ENCODE data around the gene AMPD2. TPM values are rescaled to one million over a fixed set of nuclear protein-coding genes. Genes with fewer than 3 reads are reported as not detected.

AMPD2 gene
- total RNA-seq, 1 experiment from 2014 or later = 72.3 TPM

- DNase-seq = peak; percentile 94
- Histone ChIP-seq H3K9me3 (ENCODE audit: low read length) (no peaks in the 10 kb centered on the region), H3K9me2 (replicated peaks; ENCODE audit: insufficient read depth, low read length) (no peaks in the 10 kb centered on the region), H3K27ac (ENCODE audit: low read length) (no peak overlapping the region), H3K4me2 (ENCODE audit: low read depth, low read length, poor library complexity, severe bottlenecking) (peak overlapping the region; percentile 24), H3K4me3 (ENCODE audit: low read length) (no peak overlapping the region), H3K36me3 (ENCODE audit: insufficient read depth, low read length) (no peaks in the 10 kb centered on the region), H2AFZ (ENCODE audit: low read length) (no peak overlapping the region), H3K27me3 (ENCODE audit: low read length) (no peaks in the 10 kb centered on the region), H4K20me1 (ENCODE audit: insufficient read depth, low read depth, low read length) (no peaks in the 10 kb centered on the region), H3K9ac (ENCODE audit: low read length) (no peak overlapping the region), H3K79me2 (ENCODE audit: low read length) (no peaks in the 10 kb centered on the region), H3K4me1 (ENCODE audit: low read length) (peaks cover 4% of the 10 kb centered on the region; the same call in 1 of the 2 replicates)
These were observed 24.0 kb downstream of the AMPD2 start for GRCh38 chr1:109643385-109644230.

- no peaks in the 10 kb centered on the region for H3K36me3 ChIP-seq (ENCODE audit: insufficient read depth, low read length)
- H3K9me2 ChIP-seq (replicated peaks; ENCODE audit: insufficient read depth, low read length) = no peaks in the 10 kb centered on the region
- no peak overlapping the region for H3K4me2 ChIP-seq (ENCODE audit: low read depth, low read length, poor library complexity, severe bottlenecking)
These were observed 25.0 kb downstream of the AMPD2 start for GRCh38 chr1:109644670-109645069.

GRCh38 chr1:109649491-109649914 is 29.9 kb downstream of the AMPD2 start:
- no peak overlapping the region for H2AFZ ChIP-seq (ENCODE audit: low read length)

More at GRCh38 chr1:109644670-109645069, 25.0 kb downstream of the AMPD2 start:
- Histone ChIP-seq H3K27me3 (ENCODE audit: low read length) (no peaks in the 10 kb centered on the region), H2AFZ (ENCODE audit: low read length) (no peak overlapping the region), H3K9ac (ENCODE audit: low read length) (no peak overlapping the region), H3K9me3 (ENCODE audit: low read length) (no peaks in the 10 kb centered on the region), H3K79me2 (ENCODE audit: low read length) (no peaks in the 10 kb centered on the region), H3K4me3 (ENCODE audit: low read length) (no peak overlapping the region), H3K4me1 (ENCODE audit: low read length) (peaks cover 8% of the 10 kb centered on the region; the same call in 1 of the 2 replicates), H4K20me1 (ENCODE audit: insufficient read depth, low read depth, low read length) (no peaks in the 10 kb centered on the region), H3K27ac (ENCODE audit: low read length) (no peak overlapping the region)
- no peak for DNase-seq

GRCh38 chr1:109650609-109651008 is 31.0 kb downstream of the AMPD2 start:
- Histone ChIP-seq H2AFZ (ENCODE audit: low read length) (no peak overlapping the region), H3K27me3 (ENCODE audit: low read length) (no peaks in the 10 kb centered on the region), H3K79me2 (ENCODE audit: low read length) (no peaks in the 10 kb centered on the region), H3K9ac (ENCODE audit: low read length) (no peak overlapping the region), H3K36me3 (ENCODE audit: insufficient read depth, low read length) (no peaks in the 10 kb centered on the region), H3K4me1 (ENCODE audit: low read length) (peaks cover 11% of the 10 kb centered on the region), H3K27ac (ENCODE audit: low read length) (no peak overlapping the region), H3K9me3 (ENCODE audit: low read length) (no peaks in the 10 kb centered on the region), H4K20me1 (ENCODE audit: insufficient read depth, low read depth, low read length) (no peaks in the 10 kb centered on the region), H3K4me2 (ENCODE audit: low read depth, low read length, poor library complexity, severe bottlenecking) (no peak overlapping the region), H3K4me3 (ENCODE audit: low read length) (no peak overlapping the region), H3K9me2 (replicated peaks; ENCODE audit: insufficient read depth, low read length) (no peaks in the 10 kb centered on the region)
- no peak for DNase-seq

More at GRCh38 chr1:109649491-109649914, 29.9 kb downstream of the AMPD2 start:
- no peak for DNase-seq
- Histone ChIP-seq H3K9ac (ENCODE audit: low read length) (no peak overlapping the region), H3K4me2 (ENCODE audit: low read depth, low read length, poor library complexity, severe bottlenecking) (no peak overlapping the region), H4K20me1 (ENCODE audit: insufficient read depth, low read depth, low read length) (no peaks in the 10 kb centered on the region), H3K36me3 (ENCODE audit: insufficient read depth, low read length) (no peaks in the 10 kb centered on the region), H3K9me3 (ENCODE audit: low read length) (no peaks in the 10 kb centered on the region), H3K79me2 (ENCODE audit: low read length) (no peaks in the 10 kb centered on the region), H3K4me3 (ENCODE audit: low read length) (no peak overlapping the region), H3K4me1 (ENCODE audit: low read length) (0 out of 2 replicates have a peak, but pooled peaks cover 5% of the 10 kb centered on the region), H3K9me2 (replicated peaks; ENCODE audit: insufficient read depth, low read length) (no peaks in the 10 kb centered on the region), H3K27me3 (ENCODE audit: low read length) (no peaks in the 10 kb centered on the region), H3K27ac (ENCODE audit: low read length) (no peak overlapping the region)

GRCh38 chr1:109652402-109652801 is 32.8 kb downstream of the AMPD2 start:
- Histone ChIP-seq H3K4me1 (ENCODE audit: low read length) (peaks cover 16% of the 10 kb centered on the region), H3K4me2 (ENCODE audit: low read depth, low read length, poor library complexity, severe bottlenecking) (no peak overlapping the region), H3K9me3 (ENCODE audit: low read length) (no peaks in the 10 kb centered on the region)

GRCh38 chr1:109653306-109653705 is 33.7 kb downstream of the AMPD2 start:
- no peaks in the 10 kb centered on the region for H3K36me3 ChIP-seq (ENCODE audit: insufficient read depth, low read length)
- H2AFZ ChIP-seq (ENCODE audit: low read length) = no peak overlapping the region
- H3K9ac ChIP-seq (ENCODE audit: low read length) = no peak overlapping the region
- no peaks in the 10 kb centered on the region for H3K9me3 ChIP-seq (ENCODE audit: low read length)
- no peak overlapping the region for H3K27ac ChIP-seq (ENCODE audit: low read length)
- no peak overlapping the region for H3K4me2 ChIP-seq (ENCODE audit: low read depth, low read length, poor library complexity, severe bottlenecking)
- DNase-seq = no peak
- H3K79me2 ChIP-seq (ENCODE audit: low read length) = no peaks in the 10 kb centered on the region
- no peaks in the 10 kb centered on the region for H3K9me2 ChIP-seq (replicated peaks; ENCODE audit: insufficient read depth, low read length)
- peaks cover 16% of the 10 kb centered on the region for H3K4me1 ChIP-seq (ENCODE audit: low read length)
- no peaks in the 10 kb centered on the region for H4K20me1 ChIP-seq (ENCODE audit: insufficient read depth, low read depth, low read length)
- H3K4me3 ChIP-seq (ENCODE audit: low read length) = no peak overlapping the region
- no peaks in the 10 kb centered on the region for H3K27me3 ChIP-seq (ENCODE audit: low read length)

More at GRCh38 chr1:109652402-109652801, 32.8 kb downstream of the AMPD2 start:
- Histone ChIP-seq H3K79me2 (ENCODE audit: low read length) (no peaks in the 10 kb centered on the region), H4K20me1 (ENCODE audit: insufficient read depth, low read depth, low read length) (no peaks in the 10 kb centered on the region), H3K9ac (ENCODE audit: low read length) (no peak overlapping the region), H3K4me3 (ENCODE audit: low read length) (no peak overlapping the region), H3K27ac (ENCODE audit: low read length) (no peak overlapping the region), H3K36me3 (ENCODE audit: insufficient read depth, low read length) (no peaks in the 10 kb centered on the region), H2AFZ (ENCODE audit: low read length) (no peak overlapping the region), H3K9me2 (replicated peaks; ENCODE audit: insufficient read depth, low read length) (no peaks in the 10 kb centered on the region), H3K27me3 (ENCODE audit: low read length) (no peaks in the 10 kb centered on the region)
- DNase-seq = no peak

GRCh38 chr1:109654519-109654918 is 34.9 kb downstream of the AMPD2 start:
- Histone ChIP-seq H3K27ac (ENCODE audit: low read length) (no peak overlapping the region), H3K36me3 (ENCODE audit: insufficient read depth, low read length) (no peaks in the 10 kb centered on the region), H2AFZ (ENCODE audit: low read length) (peak overlapping the region; percentile 32; the same call in 1 of the 2 replicates), H3K4me1 (ENCODE audit: low read length) (peaks cover 12% of the 10 kb centered on the region), H4K20me1 (ENCODE audit: insufficient read depth, low read depth, low read length) (no peaks in the 10 kb centered on the region), H3K9ac (ENCODE audit: low read length) (no peak overlapping the region), H3K9me2 (replicated peaks; ENCODE audit: insufficient read depth, low read length) (no peaks in the 10 kb centered on the region), H3K4me2 (ENCODE audit: low read depth, low read length, poor library complexity, severe bottlenecking) (no peak overlapping the region), H3K27me3 (ENCODE audit: low read length) (no peaks in the 10 kb centered on the region), H3K9me3 (ENCODE audit: low read length) (no peaks in the 10 kb centered on the region), H3K4me3 (ENCODE audit: low read length) (no peak overlapping the region), H3K79me2 (ENCODE audit: low read length) (no peaks in the 10 kb centered on the region)
- DNase-seq = no peak

- H3K4me1 ChIP-seq (ENCODE audit: low read length) = peaks cover 21% of the 10 kb centered on the region
- peak within 1 kb of the TSS; percentile 75 for H3K9ac ChIP-seq (ENCODE audit: low read length)
These were observed 36.2 kb downstream of the AMPD2 start, which contains the start of gene GSTM4 for GRCh38 chr1:109655615-109656519. Gene GSTM4, plus strand, starts transcription at chr1:109656099. Its CDS starts 291 bp downstream, at chr1:109656390.

More at GRCh38 chr1:109655615-109656519, 36.2 kb downstream of the AMPD2 start, which contains the start of gene GSTM4:
- DNase-seq = peak; percentile 91
- Histone ChIP-seq H2AFZ (ENCODE audit: low read length) (peak within 1 kb of the TSS; percentile 97), H3K9me3 (ENCODE audit: low read length) (no peaks in the 10 kb centered on the region), H3K79me2 (ENCODE audit: low read length) (no peaks in the 10 kb centered on the region), H3K27ac (ENCODE audit: low read length) (no peak within 1 kb of the TSS), H3K36me3 (ENCODE audit: insufficient read depth, low read length) (no peaks in the 10 kb centered on the region), H4K20me1 (ENCODE audit: insufficient read depth, low read depth, low read length) (no peaks in the 10 kb centered on the region), H3K27me3 (ENCODE audit: low read length) (no peaks in the 10 kb centered on the region), H3K4me2 (ENCODE audit: low read depth, low read length, poor library complexity, severe bottlenecking) (peak within 1 kb of the TSS; percentile 87), H3K9me2 (replicated peaks; ENCODE audit: insufficient read depth, low read length) (no peaks in the 10 kb centered on the region), H3K4me3 (ENCODE audit: low read length) (peak within 1 kb of the TSS; percentile 90)
